Fibroblast of pulmonary artery (primary cell): Measurements from ENCODE around the gene PYGO2.

Experiments used
- DNase-seq: peaks from one replicate; pipeline ENCODE4 v3.0.0-alpha.2; 2010; ENCODE audit warnings: low read depth
- H3K4me3 ChIP-seq: replicated peaks from 2 replicates; pipeline ENCODE4 v1.5.1; 2011; ENCODE audit warnings: low read depth, mild to moderate bottlenecking, control low read depth, low read length, moderate library complexity
- CTCF ChIP-seq: IDR thresholded peaks from 2 replicates; pipeline ENCODE4 v1.5.1; 2011; ENCODE audit warnings: mild to moderate bottlenecking, control low read depth, low read length, inconsistent platforms; ENCODE audit errors: missing control alignments

Gene PYGO2

GRCh38 chr1:154925335-154926170, 36.0 kb downstream of the PYGO2 start:
- no peak overlapping the region for H3K4me3 ChIP-seq
- no peak for DNase-seq
- TF ChIP-seq CTCF = no peak

- no peak for TF ChIP-seq CTCF
- H3K4me3 ChIP-seq = no peak overlapping the region
- DNase-seq = no peak
Measured at GRCh38 chr1:154923695-154924094, 37.9 kb downstream of the PYGO2 start.

- DNase-seq = no peak
- no peak overlapping the region for H3K4me3 ChIP-seq
- TF ChIP-seq CTCF = no peak
Measured at GRCh38 chr1:154913273-154913672, 48.3 kb downstream of the PYGO2 start.

- no peak overlapping the region for H3K4me3 ChIP-seq
- no peak for TF ChIP-seq CTCF
- no peak for DNase-seq
Measured at GRCh38 chr1:154912755-154913154, 48.8 kb downstream of the PYGO2 start.

- no peak overlapping the region for H3K4me3 ChIP-seq
- TF ChIP-seq CTCF = no peak
- DNase-seq = no peak
Measured at GRCh38 chr1:154911691-154912550, 49.7 kb downstream of the PYGO2 start.

GRCh38 chr1:154910851-154911250, 50.7 kb downstream of the PYGO2 start:
- DNase-seq = no peak
- no peak for TF ChIP-seq CTCF
- H3K4me3 ChIP-seq = no peak overlapping the region
